ENCODE data around the gene ISOC2.

DNA sequence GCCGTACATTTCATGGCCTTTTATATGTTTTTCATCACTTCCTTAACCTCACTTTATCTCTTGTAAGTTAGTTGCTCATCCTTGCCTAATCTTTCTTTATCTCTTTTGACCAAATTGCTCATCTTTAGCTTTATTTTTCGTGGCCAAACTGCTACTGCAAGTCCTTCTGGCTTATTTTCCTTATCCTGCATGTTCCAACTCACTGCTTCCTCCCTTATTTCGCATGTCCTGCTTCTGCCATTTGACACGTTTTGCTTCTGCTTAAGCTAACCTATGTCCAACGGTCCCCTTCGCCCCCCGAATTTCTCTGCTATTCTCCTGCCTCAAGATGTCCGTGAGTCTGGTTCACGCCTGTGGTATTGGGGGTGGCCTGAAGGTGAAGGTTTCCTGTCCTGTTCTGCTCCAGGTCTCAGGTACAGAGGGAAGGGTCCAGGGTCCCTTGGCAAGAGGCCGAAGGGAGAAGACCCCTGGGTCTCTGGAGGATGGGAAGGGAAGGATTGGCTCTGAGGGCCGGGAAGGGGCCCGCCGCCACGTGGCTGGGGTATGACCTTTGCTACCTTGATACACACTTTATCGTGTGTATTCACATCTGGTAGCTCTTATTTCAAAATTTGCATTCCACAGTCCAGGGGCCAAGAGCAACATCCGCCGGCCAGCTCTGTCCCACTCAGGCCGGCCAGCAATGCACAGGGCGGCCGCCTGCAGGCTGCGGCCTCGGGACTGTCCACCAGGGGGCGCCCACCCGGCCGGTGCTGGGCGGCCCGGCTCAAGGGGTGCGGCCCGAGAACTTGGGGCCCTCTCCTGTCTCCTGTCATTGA is 6.0 kb upstream of the ISOC2 start:
- TF ChIP-seq POLR2AphosphoS5 (IDR thresholded peaks at IDR 0.05; ENCODE audit: low read depth) = no peak
- TF ChIP-seq, protein P1, sequence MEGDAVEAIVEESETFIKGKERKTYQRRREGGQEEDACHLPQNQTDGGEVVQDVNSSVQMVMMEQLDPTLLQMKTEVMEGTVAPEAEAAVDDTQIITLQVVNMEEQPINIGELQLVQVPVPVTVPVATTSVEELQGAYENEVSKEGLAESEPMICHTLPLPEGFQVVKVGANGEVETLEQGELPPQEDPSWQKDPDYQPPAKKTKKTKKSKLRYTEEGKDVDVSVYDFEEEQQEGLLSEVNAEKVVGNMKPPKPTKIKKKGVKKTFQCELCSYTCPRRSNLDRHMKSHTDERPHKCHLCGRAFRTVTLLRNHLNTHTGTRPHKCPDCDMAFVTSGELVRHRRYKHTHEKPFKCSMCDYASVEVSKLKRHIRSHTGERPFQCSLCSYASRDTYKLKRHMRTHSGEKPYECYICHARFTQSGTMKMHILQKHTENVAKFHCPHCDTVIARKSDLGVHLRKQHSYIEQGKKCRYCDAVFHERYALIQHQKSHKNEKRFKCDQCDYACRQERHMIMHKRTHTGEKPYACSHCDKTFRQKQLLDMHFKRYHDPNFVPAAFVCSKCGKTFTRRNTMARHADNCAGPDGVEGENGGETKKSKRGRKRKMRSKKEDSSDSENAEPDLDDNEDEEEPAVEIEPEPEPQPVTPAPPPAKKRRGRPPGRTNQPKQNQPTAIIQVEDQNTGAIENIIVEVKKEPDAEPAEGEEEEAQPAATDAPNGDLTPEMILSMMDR (IDR thresholded peaks at IDR 0.05; ENCODE audit: insufficient read depth, low read length) = peak; percentile 75
- TF ChIP-seq, protein P2, sequence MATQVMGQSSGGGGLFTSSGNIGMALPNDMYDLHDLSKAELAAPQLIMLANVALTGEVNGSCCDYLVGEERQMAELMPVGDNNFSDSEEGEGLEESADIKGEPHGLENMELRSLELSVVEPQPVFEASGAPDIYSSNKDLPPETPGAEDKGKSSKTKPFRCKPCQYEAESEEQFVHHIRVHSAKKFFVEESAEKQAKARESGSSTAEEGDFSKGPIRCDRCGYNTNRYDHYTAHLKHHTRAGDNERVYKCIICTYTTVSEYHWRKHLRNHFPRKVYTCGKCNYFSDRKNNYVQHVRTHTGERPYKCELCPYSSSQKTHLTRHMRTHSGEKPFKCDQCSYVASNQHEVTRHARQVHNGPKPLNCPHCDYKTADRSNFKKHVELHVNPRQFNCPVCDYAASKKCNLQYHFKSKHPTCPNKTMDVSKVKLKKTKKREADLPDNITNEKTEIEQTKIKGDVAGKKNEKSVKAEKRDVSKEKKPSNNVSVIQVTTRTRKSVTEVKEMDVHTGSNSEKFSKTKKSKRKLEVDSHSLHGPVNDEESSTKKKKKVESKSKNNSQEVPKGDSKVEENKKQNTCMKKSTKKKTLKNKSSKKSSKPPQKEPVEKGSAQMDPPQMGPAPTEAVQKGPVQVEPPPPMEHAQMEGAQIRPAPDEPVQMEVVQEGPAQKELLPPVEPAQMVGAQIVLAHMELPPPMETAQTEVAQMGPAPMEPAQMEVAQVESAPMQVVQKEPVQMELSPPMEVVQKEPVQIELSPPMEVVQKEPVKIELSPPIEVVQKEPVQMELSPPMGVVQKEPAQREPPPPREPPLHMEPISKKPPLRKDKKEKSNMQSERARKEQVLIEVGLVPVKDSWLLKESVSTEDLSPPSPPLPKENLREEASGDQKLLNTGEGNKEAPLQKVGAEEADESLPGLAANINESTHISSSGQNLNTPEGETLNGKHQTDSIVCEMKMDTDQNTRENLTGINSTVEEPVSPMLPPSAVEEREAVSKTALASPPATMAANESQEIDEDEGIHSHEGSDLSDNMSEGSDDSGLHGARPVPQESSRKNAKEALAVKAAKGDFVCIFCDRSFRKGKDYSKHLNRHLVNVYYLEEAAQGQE (IDR thresholded peaks at IDR 0.05; ENCODE audit: insufficient replicate concordance, low read depth) = no peak
- TF ChIP-seq GABPA (IDR thresholded peaks at IDR 0.05; ENCODE audit: low read depth) = no peak
